OCI-LY3 (cell line): Measurements from ENCODE around the gene RELB.

Experiments used
- EZH2phosphoT487 ChIP-seq: fragments of 200-600 bp; shearing (Covaris generic); IDR thresholded peaks from 2 replicates; pipeline ENCODE4 v1.6.1; 2018; ENCODE audit warnings: antibody characterized with exemption, mixed run types, low read depth
- TF ChIP-seq, protein P1 (sequence below): fragments of 200-600, 300-600 bp; sonication (generic); IDR thresholded peaks from 2 replicates; pipeline ENCODE4 v1.5.1; 2014; ENCODE audit warnings: antibody characterized with exemption, low read length, low read depth

DNA sequence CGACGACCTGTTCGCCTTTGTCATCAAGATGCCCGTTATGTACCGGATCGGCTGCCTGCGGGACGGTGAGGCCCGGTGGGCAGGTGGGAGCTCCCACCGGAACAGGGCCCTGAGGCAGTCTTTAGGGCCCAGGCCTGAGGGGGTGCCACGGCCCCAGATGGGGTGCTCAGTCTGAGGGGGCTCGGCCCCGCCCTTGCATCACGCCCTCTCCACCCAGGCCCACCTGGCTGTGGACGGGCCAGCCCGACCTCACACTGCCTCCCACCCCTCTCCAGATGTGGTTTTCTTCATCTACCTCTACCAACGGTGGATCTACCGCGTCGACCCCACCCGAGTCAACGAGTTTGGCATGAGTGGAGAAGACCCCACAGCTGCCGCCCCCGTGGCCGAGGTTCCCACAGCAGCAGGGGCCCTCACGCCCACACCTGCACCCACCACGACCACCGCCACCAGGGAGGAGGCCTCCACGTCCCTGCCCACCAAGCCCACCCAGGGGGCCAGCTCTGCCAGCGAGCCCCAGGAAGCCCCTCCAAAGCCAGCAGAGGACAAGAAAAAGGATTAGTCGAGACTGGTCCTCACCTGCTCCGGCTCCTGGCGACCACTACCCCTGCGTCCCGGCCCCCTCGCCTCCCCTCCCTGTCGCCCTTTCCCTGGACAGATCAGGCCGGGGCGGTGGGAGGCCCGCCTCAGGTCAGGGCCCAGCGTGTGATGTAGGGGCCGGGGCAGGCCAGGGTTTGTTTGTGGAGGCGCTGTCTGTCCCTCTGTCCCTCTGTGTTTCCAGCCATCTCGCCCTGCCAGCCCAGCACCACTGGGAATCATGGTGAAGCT, 8.7 kb upstream of the RELB start:
- TF ChIP-seq, protein P1, sequence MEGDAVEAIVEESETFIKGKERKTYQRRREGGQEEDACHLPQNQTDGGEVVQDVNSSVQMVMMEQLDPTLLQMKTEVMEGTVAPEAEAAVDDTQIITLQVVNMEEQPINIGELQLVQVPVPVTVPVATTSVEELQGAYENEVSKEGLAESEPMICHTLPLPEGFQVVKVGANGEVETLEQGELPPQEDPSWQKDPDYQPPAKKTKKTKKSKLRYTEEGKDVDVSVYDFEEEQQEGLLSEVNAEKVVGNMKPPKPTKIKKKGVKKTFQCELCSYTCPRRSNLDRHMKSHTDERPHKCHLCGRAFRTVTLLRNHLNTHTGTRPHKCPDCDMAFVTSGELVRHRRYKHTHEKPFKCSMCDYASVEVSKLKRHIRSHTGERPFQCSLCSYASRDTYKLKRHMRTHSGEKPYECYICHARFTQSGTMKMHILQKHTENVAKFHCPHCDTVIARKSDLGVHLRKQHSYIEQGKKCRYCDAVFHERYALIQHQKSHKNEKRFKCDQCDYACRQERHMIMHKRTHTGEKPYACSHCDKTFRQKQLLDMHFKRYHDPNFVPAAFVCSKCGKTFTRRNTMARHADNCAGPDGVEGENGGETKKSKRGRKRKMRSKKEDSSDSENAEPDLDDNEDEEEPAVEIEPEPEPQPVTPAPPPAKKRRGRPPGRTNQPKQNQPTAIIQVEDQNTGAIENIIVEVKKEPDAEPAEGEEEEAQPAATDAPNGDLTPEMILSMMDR: no peak
- no peak for TF ChIP-seq EZH2phosphoT487
